ENCODE measurements around the gene KCNA10. TPM values are rescaled to one million over a fixed set of nuclear protein-coding genes. Genes with fewer than 3 reads are reported as not detected.

KCNA10 gene
- total and polyA plus RNA-seq, 3 donors from 2014 or later, result 0.21 to 0.50 TPM; not detected in 1

DNA sequence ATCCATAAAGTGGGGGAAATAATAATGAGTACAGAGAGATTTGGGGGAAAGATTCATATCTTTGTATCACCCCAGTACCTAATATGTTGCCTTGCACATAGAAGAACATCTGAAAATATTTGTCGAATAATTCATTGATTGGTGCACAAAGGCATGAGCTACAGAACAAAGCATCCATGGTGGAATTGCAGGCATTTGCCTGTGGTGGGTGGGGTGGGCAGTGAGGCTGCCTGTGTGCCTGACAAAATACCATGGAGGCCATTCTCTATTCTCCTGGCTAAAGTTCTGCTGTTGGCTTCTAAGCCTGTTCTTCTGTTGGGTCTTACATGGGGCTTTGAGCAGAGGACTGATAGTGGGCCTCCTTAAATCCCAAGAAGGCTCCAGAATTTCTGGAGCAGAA, 10.0 kb upstream of the KCNA10 start:
- Histone ChIP-seq H3K27ac (no peak overlapping the region), H3K4me3 (no peak overlapping the region), H3K4me1 (no peaks in the 10 kb centered on the region), H3K27me3 (no peaks in the 10 kb centered on the region), H3K36me3 (ENCODE audit: low read depth, missing control alignments) (no peaks in the 10 kb centered on the region), H3K9me3 (no peaks in the 10 kb centered on the region)
- intact Hi-C loops (cut with DNase I; ENCODE audit: low total_unique reads), result no loop called here
- 94 to 96% methylated on average over 1 of the region's 1 CpG for WGBS, 2 donors
- TF ChIP-seq, protein P1, sequence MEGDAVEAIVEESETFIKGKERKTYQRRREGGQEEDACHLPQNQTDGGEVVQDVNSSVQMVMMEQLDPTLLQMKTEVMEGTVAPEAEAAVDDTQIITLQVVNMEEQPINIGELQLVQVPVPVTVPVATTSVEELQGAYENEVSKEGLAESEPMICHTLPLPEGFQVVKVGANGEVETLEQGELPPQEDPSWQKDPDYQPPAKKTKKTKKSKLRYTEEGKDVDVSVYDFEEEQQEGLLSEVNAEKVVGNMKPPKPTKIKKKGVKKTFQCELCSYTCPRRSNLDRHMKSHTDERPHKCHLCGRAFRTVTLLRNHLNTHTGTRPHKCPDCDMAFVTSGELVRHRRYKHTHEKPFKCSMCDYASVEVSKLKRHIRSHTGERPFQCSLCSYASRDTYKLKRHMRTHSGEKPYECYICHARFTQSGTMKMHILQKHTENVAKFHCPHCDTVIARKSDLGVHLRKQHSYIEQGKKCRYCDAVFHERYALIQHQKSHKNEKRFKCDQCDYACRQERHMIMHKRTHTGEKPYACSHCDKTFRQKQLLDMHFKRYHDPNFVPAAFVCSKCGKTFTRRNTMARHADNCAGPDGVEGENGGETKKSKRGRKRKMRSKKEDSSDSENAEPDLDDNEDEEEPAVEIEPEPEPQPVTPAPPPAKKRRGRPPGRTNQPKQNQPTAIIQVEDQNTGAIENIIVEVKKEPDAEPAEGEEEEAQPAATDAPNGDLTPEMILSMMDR (IDR thresholded peaks at IDR 0.05), result no peak
- no peak for TF ChIP-seq POLR2A (IDR thresholded peaks at IDR 0.05)
- no peak for DNase-seq

DNA sequence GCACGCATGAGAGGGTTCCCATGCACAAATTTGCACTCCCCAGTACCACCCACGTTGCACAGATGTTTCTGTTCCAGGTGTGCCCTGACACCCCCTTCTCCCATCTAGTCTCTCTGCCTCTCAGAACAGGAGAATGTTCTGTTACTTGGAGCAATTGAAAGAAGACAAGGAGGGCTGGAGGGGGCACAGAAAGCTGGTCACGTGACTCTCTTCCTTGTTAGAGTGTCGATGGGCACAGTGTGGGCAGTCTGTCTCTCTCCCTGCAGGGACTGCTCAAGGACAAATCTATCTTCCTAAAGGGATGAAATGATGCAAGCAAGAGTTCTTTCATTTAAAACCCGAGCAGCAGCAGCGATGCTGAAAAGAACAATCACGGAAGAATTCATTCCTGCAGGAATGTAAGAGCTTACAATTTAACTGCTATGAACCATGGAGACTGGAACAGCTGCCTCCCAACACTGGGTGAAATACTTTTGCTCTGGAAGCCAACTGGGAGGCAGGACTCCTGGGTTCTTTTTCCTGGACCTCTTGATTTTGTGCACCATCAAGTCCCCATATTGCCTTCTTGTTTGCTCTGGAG, 7.3 kb upstream of the KCNA10 start:
- Histone ChIP-seq H3K4me1 (no peaks in the 10 kb centered on the region), H3K27me3 (no peaks in the 10 kb centered on the region), H3K9me3 (no peaks in the 10 kb centered on the region), H3K27ac (no peak overlapping the region), H3K4me3 (no peak overlapping the region), H3K36me3 (ENCODE audit: low read depth, missing control alignments) (no peaks in the 10 kb centered on the region)
- no peak for DNase-seq
- intact Hi-C loops (cut with DNase I; ENCODE audit: low total_unique reads), result no loop called here
- TF ChIP-seq POLR2A (IDR thresholded peaks at IDR 0.05), result no peak
- TF ChIP-seq, protein P1 (IDR thresholded peaks at IDR 0.05), result no peak
- 64% methylated on average over 7 of the region's 7 CpGs for WGBS, 2 donors

DNA sequence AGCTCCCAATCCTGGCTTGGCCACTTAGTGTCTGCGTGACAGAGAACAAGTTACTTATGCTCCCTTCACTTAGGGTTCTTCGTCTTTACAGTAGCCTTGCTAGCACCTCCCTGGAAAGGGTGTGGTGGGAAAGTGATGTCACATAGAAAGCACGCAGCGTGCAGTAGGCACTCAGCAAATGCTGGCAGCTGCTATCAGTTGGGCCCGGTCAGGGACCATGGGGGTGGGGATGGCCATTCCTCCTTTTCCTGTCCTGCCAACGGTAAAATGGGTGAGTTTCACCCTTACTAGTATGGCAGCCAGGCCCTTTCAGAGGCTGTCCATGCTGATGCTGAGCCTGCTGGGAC, 6.2 kb upstream of the KCNA10 start:
- H3K36me3 ChIP-seq (ENCODE audit: low read depth, missing control alignments), result no peaks in the 10 kb centered on the region
- H3K9me3 ChIP-seq, result no peaks in the 10 kb centered on the region
- no peaks in the 10 kb centered on the region for H3K4me1 ChIP-seq
- no peak overlapping the region for H3K4me3 ChIP-seq
- WGBS, 2 donors, result 75% methylated on average over 6 of the region's 6 CpGs; no CpG with 5 or more reads in 1 of the 2 donors
- intact Hi-C loops (cut with DNase I; ENCODE audit: low total_unique reads), result no loop called here
- no peak overlapping the region for H3K27ac ChIP-seq
- TF ChIP-seq, protein P1 (IDR thresholded peaks at IDR 0.05), result no peak
- TF ChIP-seq POLR2A (IDR thresholded peaks at IDR 0.05), result no peak
- no peaks in the 10 kb centered on the region for H3K27me3 ChIP-seq
- DNase-seq, result no peak

DNA sequence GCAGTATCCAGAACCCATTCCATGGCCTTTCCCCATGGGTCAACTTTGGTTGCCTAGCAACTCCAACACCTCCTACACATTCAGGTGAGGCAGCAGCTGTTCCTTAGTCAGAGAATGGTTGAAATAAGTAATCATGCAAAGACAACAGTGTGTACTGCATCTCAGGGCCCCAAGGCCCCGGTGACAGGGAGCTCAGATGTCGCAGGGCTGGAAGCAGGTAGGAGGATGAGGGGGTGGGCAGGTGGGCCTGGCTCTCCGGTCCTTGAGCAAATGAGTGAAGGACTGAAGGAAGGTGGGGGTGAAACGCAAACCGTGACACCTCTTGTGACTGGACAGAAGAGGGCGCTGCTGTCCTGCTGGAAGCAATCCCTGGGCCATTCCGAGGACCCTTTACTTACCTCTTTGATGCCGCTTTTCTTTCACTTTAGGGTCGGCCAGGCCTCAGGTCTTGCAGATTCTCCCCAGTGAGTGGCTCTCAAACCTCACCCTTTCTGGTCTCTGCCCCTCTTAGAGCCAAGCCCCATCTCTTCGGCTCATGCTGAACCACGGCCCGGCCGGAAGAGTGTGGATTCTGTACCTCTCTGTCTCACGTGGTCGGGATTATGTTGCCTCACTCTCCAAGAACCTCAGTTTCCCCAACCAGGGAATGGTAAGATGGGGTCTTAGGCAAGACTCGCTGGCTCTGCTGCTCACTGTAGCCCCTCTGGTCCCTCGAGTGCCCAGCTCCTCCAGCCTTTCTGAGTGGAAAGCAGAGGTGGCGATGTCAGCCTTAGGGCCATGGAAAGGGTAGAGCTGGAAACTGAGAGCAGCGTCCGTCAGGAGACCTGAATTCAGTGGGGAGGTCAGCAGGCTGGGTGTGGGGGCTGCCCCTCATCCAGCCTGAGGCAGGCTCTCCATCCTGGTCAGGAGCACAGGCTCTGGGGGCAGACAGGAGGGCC, 5.6 kb upstream of the KCNA10 start:
- DNase-seq, result peak; percentile 56
- Histone ChIP-seq H3K27me3 (no peaks in the 10 kb centered on the region), H3K4me1 (no peaks in the 10 kb centered on the region), H3K4me3 (no peak overlapping the region), H3K9me3 (no peaks in the 10 kb centered on the region), H3K36me3 (ENCODE audit: low read depth, missing control alignments) (no peaks in the 10 kb centered on the region), H3K27ac (no peak overlapping the region)
- WGBS, 2 donors, result 34 to 37% methylated on average over 20 of the region's 20 CpGs
- TF ChIP-seq, protein P1 (IDR thresholded peaks at IDR 0.05), result peak; percentile 47 to 71 (median 63)
- TF ChIP-seq POLR2A (IDR thresholded peaks at IDR 0.05), result no peak
- intact Hi-C loops (cut with DNase I; ENCODE audit: low total_unique reads), result no loop called here
